Measurements from ENCODE around the gene MBD3L4. TPM values are rescaled to one million over a fixed set of nuclear protein-coding genes. Genes with fewer than 3 reads are reported as not detected.
"Not testable (repeated sequence)": the region's sequence is repeated elsewhere in the genome, so short reads cannot be mapped to it uniquely, and the experiment has no call there.

The MBD3L4 gene
- total RNA-seq (2016; rRNA removed; fragmentation: Illumina TruSeq; extraction: Trizol) (not detected in 2 replicates), polyA plus RNA-seq (2011; rRNA removed) (not detected in 2 replicates), polyA minus RNA-seq (2011; rRNA and poly(A)+ RNA removed; ENCODE audit: low replicate concordance) (not detected in 2 replicates), Bru-seq, nascent RNA (not detected), BruChase-seq, experiment 1, labeled RNA remaining after a 6-hour chase (not detected), BruChase-seq, experiment 2, labeled RNA remaining after a 2-hour chase (not detected)
- total RNA-seq (2016; cell fraction: cytosol; rRNA removed; fragmentation: Illumina TruSeq; extraction: Trizol; ENCODE audit: low read depth): not detected in 2 replicates
- not detected in 2 replicates for total RNA-seq (2016; cell fraction: insoluble cytoplasmic fraction; rRNA removed; fragmentation: Illumina TruSeq; extraction: Trizol)
- not detected in 2 replicates for total RNA-seq (2016; cell fraction: membrane; rRNA removed; fragmentation: Illumina TruSeq; extraction: Trizol)
- not detected in 2 replicates for total RNA-seq (2016; cell fraction: nucleus; rRNA removed; fragmentation: Illumina TruSeq; extraction: Trizol)
- polyA plus RNA-seq (2011; cell fraction: cytosol; rRNA removed): not detected in 2 replicates
- polyA plus RNA-seq (2011; cell fraction: nucleus; rRNA removed): not detected in 2 replicates
- polyA plus RNA-seq (2012): not detected in 2 replicates
- polyA plus RNA-seq (2016; cell fraction: cytosol; fragmentation: Illumina TruSeq; extraction: Trizol; ENCODE audit: low read depth): not detected in 2 replicates
- polyA plus RNA-seq (2016; cell fraction: insoluble cytoplasmic fraction; fragmentation: Illumina TruSeq; extraction: Trizol; ENCODE audit: low read depth): not detected in 2 replicates
- not detected in 2 replicates for polyA plus RNA-seq (2016; cell fraction: membrane; fragmentation: Illumina TruSeq; extraction: Trizol; ENCODE audit: low read depth)
- polyA plus RNA-seq (2016; cell fraction: nucleus; fragmentation: Illumina TruSeq; extraction: Trizol; ENCODE audit: insufficient read depth, low read depth): not detected in 2 replicates
- polyA minus RNA-seq (2011; cell fraction: cytosol; rRNA and poly(A)+ RNA removed): not detected in 2 replicates
- not detected in 2 replicates for polyA minus RNA-seq (2011; cell fraction: nucleus; rRNA and poly(A)+ RNA removed)
- long read RNA-seq, experiment 1: 0 reads
- long read RNA-seq, experiment 2: 0 reads

GRCh38 chr19:7040079-7040478, at the start of gene MBD3L4:
TSS of gene MBD3L4 (minus strand) at chr19:7040179. CDS start at chr19:7040144, 35 bp downstream.
- CTCF ChIA-PET (ENCODE audit: low intra/inter-chr PET ratio, low total read pairs); H3K79me2 ChIP-seq (ENCODE audit: insufficient read depth, low read length); H3K4me3 ChIP-seq (replicated peaks in 1 of 3; ENCODE audit: insufficient read depth in 1 of 3, low read depth in 2 of 3, low read length in 3 of 3); BruUV-seq (replicated peaks); ATAC-seq; H4K20me1 ChIP-seq (ENCODE audit: insufficient read depth, low read length); FAIRE-seq; in situ Hi-C loops (cut with HindIII; ENCODE audit: extremely low pct_ligation_motif_present, low pct_unique_long_range_greater_than_20kb); DNase-seq (ENCODE audit: low spot score); intact Hi-C loops (cut with micrococcal nuclease; ENCODE audit: unreplicated experiment); H2AFZ ChIP-seq (ENCODE audit: low read length); H3K27me3 ChIP-seq (ENCODE audit: control insufficient read depth in 1 of 2, insufficient read depth in 2 of 2, low read length in 2 of 2); H3K9ac ChIP-seq (ENCODE audit: insufficient read depth, low read depth, low read length); H3K9me3 ChIP-seq (ENCODE audit: low read length); H3K27ac ChIP-seq (ENCODE audit: extremely low read length, insufficient read depth, low read length); POLR2A ChIA-PET; H3K36me3 ChIP-seq (replicated peaks in 1 of 2; ENCODE audit: control insufficient read depth in 1 of 2, insufficient read depth in 2 of 2, low read length in 2 of 2); H3K4me2 ChIP-seq (ENCODE audit: low read depth, low read length); H3K4me1 ChIP-seq (ENCODE audit: insufficient read depth, low read length): not testable (repeated sequence)
- WGBS (ENCODE audit: low lambda C conversion rate): no CpG with 5 or more reads among the region's 9 CpGs

GRCh38 chr19:7088999-7089398, 49.0 kb upstream of the MBD3L4 start:
- no peak overlapping the region for H2AFZ ChIP-seq (ENCODE audit: low read length)
- no peaks in the 10 kb centered on the region for H4K20me1 ChIP-seq (ENCODE audit: insufficient read depth, low read length)
- ChIA-PET CTCF (ENCODE audit: low intra/inter-chr PET ratio, low total read pairs) (no interaction called here), POLR2A (interaction anchor here (1.0 kb wide), 1 partner anchor 20 kb away, joined by 3 read pairs; the partner anchor contains the start of gene ZNF557)
- DNase-seq (ENCODE audit: low spot score) (no peak), FAIRE-seq (no peak), ATAC-seq (no peak)
- no peaks in the 10 kb centered on the region for H3K79me2 ChIP-seq (ENCODE audit: insufficient read depth, low read length)
- 96% methylated on average over 6 of the region's 6 CpGs for WGBS (ENCODE audit: low lambda C conversion rate)
- H3K4me1 ChIP-seq (ENCODE audit: insufficient read depth, low read length): no peaks in the 10 kb centered on the region
- intact Hi-C loops (cut with micrococcal nuclease; ENCODE audit: unreplicated experiment) (no loop called here), in situ Hi-C loops (cut with HindIII; ENCODE audit: extremely low pct_ligation_motif_present, low pct_unique_long_range_greater_than_20kb) (no loop called here)
- peaks cover under 1 to 8% of the 10 kb centered on the region in 2 experiments; a peak in 4 of 5 replicates for H3K36me3 ChIP-seq (replicated peaks in 1 of 2; ENCODE audit: control insufficient read depth in 1 of 2, insufficient read depth in 2 of 2, low read length in 2 of 2)
- no peak overlapping the region for H3K9ac ChIP-seq (ENCODE audit: insufficient read depth, low read depth, low read length)
- H3K4me2 ChIP-seq (ENCODE audit: low read depth, low read length): no peak overlapping the region
- no TSS peak for BruUV-seq (replicated peaks)
- no peak overlapping the region for H3K4me3 ChIP-seq (replicated peaks in 1 of 3; ENCODE audit: insufficient read depth in 1 of 3, low read depth in 2 of 3, low read length in 3 of 3)
- H3K9me3 ChIP-seq (ENCODE audit: low read length): peaks cover 27% of the 10 kb centered on the region
- H3K27me3 ChIP-seq (ENCODE audit: control insufficient read depth in 1 of 2, insufficient read depth in 2 of 2, low read length in 2 of 2): no peaks in the 10 kb centered on the region
- no peak overlapping the region for H3K27ac ChIP-seq (ENCODE audit: extremely low read length, insufficient read depth, low read length)
- no peak for TF ChIP-seq FOXA3 (CRISPR knock-in tag; IDR thresholded peaks at IDR 0.05)
- no peak for TF ChIP-seq SIX1 (CRISPR knock-in tag; IDR thresholded peaks at IDR 0.05; ENCODE audit: borderline replicate concordance)
- no peak for TF ChIP-seq RELA (CRISPR knock-in tag; IDR thresholded peaks at IDR 0.05)
- TF ChIP-seq NFAT5 (CRISPR knock-in tag; IDR thresholded peaks at IDR 0.05): no peak
- TF ChIP-seq ZNF451 (CRISPR knock-in tag; IDR thresholded peaks at IDR 0.05): no peak
- no peak for TF ChIP-seq ETV5 (CRISPR knock-in tag; IDR thresholded peaks at IDR 0.05; ENCODE audit: borderline replicate concordance)
- TF ChIP-seq NCOR1 (IDR thresholded peaks at IDR 0.05; ENCODE audit: borderline replicate concordance, low read length): no peak
- TF ChIP-seq ZNF382 (CRISPR knock-in tag; IDR thresholded peaks at IDR 0.05; ENCODE audit: borderline replicate concordance): no peak
- TF ChIP-seq ATF7 (IDR thresholded peaks at IDR 0.05): no peak
- no peak for TF ChIP-seq ATF7 (CRISPR knock-in tag; IDR thresholded peaks at IDR 0.05)
